HG03135 (cell line): ENCODE measurements around the gene HLA-DOA.

ENCODE experiments used
- ATAC-seq: cut with Tn5 transposase; IDR thresholded peaks from one replicate; pipeline ENCODE4 v1.9.1; 2021; ENCODE audit warnings: mild to moderate bottlenecking, moderate library complexity; ENCODE audit not compliant: unreplicated experiment

HLA-DOA gene

DNA sequence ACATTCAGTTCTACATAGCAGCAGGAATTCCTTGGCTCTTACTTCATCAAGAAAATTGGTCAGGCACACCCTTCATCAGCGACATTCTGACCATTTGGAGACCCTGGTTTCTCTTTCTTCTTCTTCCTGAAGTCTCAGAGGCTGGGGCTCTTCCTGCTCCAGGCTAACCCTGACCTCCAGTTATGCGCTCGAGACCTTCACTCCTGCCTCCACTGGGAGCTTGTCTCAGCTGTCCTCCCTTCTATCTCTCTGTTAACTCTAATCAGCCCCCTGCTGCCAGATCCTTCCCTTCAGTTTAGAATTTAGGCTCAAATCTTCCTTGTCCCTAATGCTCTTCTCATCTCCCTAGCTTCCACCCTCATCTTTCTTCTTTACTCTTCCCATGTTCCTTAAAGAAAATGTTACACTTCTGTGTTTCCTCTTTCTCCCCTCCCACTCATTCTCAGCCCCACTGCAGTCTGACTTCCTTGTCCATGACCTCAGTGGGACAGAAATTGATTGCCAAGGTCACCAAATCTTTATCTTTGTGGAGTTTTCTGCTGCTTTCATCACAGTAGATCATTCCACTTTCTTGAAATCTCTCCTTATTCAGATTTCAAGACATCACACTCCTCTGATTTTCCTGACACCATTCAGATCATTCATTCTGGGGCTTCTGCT lies 8.4 kb upstream of the HLA-DOA start:
- ATAC-seq, result no peak

DNA sequence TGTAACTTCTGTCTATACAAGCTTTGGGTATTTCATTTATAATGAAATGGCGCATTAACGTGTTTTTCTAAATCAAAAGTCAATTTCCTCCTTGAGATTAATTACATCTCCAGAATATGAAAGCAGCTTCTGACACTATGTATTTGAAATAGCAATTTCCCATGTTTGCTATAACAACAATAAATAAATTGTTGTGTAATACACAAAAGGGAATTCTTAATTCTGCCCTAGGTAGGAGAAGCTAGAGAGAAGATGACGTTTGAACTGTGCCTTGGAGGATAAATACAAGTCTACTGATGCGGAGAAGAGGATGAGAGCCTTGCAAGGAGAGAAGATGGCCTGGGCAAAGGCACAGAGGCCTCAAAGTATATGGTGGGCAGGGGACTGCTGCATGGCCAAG lies 7.6 kb upstream of the HLA-DOA start:
- no peak for ATAC-seq

DNA sequence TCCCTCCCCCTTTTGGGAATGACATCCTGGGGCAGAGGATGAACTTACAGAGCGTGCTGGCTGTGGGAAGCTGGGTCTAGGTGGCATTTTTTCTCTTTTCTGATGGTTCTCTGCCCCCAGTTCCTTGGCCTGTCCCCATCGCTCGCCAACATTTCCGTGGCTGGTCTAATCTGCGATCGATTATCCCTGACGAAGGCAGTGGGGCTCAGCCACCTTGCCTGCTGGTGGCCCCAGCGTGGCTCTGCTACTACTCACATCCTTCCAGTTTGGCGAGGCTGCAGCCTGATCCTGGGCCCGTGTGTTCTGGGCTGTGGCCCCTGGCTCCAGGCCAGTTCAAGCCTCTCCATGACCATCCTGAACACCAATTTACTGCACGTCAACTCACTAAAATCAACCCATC lies 6.4 kb upstream of the HLA-DOA start:
- ATAC-seq, result no peak

DNA sequence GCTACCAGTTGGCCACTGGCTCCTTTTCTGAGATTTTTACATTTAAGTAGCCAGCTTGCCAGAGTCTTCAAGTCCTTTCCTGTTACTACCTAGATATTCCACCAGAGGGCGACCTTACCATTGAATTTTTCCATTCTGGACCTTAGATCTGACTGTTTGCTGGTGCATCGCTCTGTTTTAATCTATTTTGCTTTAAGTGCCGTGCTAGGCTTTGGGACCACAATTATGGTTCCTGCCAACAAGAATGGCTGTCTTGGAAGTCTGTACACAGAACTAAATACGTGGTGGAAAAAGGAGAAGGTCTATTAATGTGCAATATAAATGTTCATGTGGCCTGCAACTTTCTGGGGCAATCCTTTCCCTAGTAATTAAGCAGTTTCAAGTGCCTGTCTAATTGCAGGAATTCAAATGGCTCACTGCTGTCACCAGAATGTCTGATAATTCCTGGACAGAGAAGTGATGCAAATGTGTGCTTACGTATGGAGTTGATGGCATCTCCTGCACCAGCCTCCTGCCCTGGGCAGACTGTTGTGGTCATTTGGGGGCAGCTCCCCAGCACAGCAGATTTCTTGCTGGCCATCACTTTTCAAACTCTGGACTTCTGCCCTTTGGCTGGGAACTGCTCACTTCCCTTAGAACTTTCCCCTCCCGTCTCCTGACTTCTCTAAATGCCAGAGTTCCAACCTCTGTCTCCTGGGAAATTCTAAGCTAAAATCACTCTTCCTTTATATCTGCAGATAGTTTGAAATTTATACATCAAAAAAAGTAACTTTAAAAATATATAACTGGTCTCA lies 5.6 kb upstream of the HLA-DOA start:
- no peak for ATAC-seq

DNA sequence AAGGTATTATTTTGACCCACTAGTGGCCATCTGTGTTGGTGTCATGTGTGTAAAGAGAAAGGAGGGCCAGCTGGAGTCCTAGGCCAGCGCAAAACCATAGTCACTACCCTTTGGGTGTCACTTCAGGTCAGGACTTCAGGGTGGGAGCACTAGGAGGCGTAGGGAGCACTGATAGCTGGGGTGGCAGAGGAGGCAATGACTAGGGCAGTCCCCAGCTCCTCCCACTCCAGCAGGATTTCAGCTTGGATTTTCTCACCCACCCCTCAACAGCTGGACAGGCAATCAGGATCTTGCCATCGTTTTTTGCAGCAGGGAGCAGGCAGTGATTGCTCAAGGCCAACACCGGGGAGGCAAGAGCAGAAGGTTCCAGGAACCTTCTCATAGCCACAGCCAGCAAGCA lies 4.2 kb upstream of the HLA-DOA start:
- no peak for ATAC-seq

DNA sequence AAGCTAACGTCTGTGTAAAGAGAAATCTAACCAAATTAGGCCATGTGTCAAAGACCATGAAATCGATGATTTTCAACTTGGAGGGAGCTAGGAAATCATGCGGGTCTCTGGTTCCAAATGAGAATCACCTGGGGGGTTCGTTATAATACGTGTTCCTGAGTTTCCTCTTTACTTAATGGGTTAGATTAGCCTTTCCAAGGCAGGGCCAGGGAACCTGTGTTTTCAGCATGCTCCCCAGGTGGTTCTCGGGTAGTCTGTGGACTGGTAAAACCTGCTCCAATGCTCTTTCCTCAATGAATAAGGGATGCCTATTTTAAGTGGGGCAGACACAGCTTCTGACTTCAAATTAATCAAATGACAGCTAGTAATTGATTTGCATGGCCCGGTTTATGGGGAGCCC lies 965 bp upstream of the HLA-DOA start:
- ATAC-seq, result no peak

- ATAC-seq, result no peak
These were observed 1.5 kb downstream of the HLA-DOA start for GRCh38 chr6:33007831-33008400.

DNA sequence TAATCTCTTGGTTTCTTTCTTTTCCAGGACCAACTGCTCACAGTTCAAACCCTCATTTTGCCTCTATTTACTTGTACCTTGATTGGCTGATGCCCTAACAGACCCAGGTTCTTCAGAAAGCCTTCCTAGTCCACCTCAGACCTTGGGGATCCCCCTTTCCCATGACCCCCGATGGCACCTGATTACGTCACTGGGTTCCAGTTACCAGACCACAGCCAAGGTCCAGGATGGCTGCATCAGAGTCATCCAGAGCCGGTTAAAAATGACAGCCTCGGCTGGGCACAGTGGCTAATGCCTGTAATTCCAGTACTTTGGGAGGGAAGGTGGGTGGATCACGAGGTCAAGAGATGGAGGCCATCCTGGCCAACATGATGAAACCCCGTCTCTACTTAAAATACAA lies 4.5 kb downstream of the HLA-DOA start:
- ATAC-seq, result no peak

- ATAC-seq, result no peak
These were observed 7.7 kb downstream of the HLA-DOA start for GRCh38 chr6:33001685-33002084.

DNA sequence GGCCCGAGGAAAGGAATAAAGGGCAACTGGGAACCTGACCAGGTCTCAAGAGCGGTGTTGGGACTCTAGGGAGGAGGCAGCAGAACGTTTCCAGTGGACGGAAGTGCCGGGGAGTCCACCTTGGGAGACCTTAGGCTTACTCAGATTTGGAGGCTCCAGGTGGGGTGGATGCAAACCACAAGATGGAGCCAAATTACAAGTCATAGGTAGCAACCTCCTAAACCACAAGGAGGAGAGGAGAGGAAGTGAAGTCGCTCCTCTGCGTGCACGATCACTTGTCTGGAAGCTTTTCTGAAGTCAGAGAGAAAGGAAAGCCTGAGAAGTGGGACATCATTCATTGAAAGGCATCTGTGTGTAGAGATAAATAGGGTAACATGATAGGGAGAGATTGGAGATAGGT lies 9.3 kb downstream of the HLA-DOA start:
- no peak for ATAC-seq

DNA sequence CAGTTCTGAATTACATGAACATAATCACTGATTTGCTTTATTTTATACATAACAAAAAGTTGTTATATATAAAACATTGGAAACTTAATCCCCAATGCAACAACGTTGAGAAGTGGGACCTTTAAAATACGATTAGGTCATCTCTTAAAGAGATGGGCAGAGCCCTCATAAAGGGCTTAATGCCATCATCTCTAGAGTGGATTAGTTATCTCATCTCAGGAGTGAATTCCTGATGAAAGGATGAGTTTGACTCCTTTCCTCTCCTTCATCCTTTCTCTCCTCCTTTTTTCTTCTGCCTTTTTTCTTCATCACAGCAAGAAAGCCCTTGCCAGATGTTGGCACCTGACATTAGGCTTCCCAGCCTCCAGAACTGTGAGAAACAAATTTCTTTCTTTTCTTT lies 13.9 kb downstream of the HLA-DOA start:
- no peak for ATAC-seq

DNA sequence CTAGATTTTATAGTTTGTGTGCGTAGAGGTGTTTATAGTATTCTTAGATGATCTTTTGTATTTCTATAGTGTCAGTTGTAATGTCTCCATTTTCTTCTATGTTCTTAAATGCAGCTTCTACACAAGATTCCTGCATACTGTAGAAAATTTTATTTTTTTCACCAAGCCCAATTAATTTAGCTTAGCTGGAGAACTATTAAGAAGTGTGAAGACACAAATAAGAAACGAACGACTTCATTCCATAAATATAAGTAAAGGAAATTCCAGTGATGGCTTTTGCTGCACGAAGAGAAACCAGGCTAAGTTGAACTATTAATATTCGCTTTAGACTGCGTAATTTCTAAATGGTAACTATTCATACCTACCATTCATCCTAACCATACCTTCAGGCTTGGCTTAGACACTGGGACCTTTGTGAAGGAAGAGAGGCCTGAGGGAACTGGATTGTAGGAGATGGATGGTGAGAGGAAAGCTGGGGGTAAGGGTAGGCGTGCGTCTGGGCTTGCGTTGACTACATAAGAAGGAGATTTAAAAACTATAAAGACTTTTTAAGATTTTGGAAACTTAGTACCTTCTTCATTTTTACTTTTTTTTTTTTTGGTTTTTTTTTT lies 15.9 kb downstream of the HLA-DOA start:
- ATAC-seq, result no peak

DNA sequence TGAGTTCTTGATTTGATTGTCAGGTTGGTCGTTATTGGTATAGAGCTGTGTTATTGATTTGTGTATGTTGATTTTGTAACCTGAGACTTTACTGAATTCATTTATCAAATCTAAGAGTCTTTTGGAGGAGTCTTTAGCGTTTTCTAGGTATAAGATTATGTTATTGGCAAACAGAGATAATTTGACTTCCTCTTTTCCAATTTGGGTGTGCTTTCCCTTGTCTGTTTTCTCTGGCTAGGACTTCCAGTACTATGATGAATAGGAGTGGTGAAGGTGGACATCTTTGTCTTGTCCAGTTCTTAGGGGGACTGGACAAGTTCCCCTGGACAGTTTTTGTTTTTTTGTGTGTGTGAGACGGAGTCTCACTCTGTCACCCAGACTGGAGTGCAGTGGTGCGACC lies 17.4 kb downstream of the HLA-DOA start:
- no peak for ATAC-seq

DNA sequence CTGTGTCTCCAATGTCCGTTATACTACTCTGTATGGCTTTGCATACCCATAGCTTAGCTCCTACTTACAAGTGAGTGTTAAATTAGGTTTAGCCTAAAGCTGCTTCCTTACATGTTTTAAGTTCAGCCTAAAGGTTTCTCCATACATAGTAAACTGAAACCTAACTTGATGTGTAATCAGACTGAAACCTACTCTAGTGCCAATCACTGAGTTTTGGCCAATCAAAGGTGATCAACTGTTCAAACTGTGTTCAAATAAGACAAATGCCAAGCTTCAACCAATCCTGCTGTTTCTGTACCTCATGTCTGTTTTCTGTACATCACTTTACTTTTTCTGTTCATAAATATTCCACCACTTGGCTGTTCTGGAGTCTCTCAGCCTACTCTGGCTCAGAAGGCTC lies 20.0 kb downstream of the HLA-DOA start:
- ATAC-seq, result no peak

GRCh38 chr6:32984622-32985389 lies 24.6 kb downstream of the HLA-DOA start:
- peak; percentile 48 for ATAC-seq

GRCh38 chr6:32983964-32984621 lies 25.3 kb downstream of the HLA-DOA start:
- no peak for ATAC-seq

DNA sequence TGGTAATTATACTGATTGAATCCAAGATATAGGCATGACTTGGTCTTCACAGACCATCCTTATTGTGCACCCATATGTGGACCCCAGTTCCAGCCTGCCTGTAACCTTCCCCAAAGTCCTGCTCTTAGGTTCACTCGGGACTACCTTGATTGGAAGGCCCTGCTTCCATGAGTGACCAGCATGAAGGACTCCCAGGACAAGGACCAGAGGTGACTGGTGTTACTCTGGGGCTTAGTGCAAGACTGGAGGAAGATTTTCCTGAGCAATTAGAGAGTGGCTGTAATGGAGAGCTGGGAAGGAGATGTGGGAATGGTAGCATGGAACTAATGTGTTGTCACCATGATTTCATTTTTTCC lies 25.9 kb downstream of the HLA-DOA start:
- no peak for ATAC-seq

GRCh38 chr6:32982702-32983492 lies 26.5 kb downstream of the HLA-DOA start:
- ATAC-seq, result no peak

GRCh38 chr6:32982084-32982701 lies 27.2 kb downstream of the HLA-DOA start:
- ATAC-seq, result no peak
